SH-SY5Y (cell line): ENCODE results near the gene OSBPL1A.

Source experiments
- GATA2 ChIP-seq: IDR thresholded peaks from 2 replicates; pipeline ENCODE4 v1.6.1; 2011; ENCODE audit warnings: mild to moderate bottlenecking, low read depth, low read length
- GATA3 ChIP-seq: IDR thresholded peaks from 2 replicates; pipeline ENCODE4 v1.6.1; 2011; ENCODE audit warnings: low read depth, mild to moderate bottlenecking, low read length, moderate library complexity

DNA sequence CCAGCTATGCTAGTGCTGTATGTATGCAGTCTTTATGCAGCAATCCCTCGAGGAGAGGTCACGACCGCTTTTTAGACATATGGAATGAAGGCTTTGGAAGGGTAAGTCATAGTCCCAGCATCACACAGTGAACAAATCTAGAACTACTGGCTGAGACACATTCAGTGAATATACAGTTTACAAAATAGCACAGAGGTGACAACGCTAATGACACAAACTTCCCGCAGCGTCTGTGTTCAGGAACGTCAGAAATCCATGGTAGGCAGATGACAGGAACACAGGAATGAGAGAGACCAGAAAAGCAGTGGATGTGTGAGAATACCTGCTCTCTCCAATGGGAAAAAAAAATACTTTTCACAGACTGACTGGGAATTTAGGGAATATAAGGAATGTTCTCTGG lies 229.1 kb downstream of the OSBPL1A start:
- TF ChIP-seq GATA2 (no peak), GATA3 (no peak)
